RWPE2 (cell line): ENCODE results near the gene GPX1.
"Not testable (repeated sequence)": the region's sequence is repeated elsewhere in the genome, so short reads cannot be mapped to it uniquely, and the experiment has no call there.

Experiments used
- ATAC-seq: fragments of 200-7000 bp; cut with Tn5 transposase; 3 replicates; pipeline ENCODE4 v1.9.1; 2021; ENCODE audit warnings: low read depth
- DNase-seq: peaks from one replicate; pipeline ENCODE4 v3.0.0-alpha.2; 2020; ENCODE audit warnings: low spot score
- H3K27ac ChIP-seq: fragments of 450-650 bp; 2 replicates; pipeline ENCODE4 v1.5.1; 2017; ENCODE audit warnings: mild to moderate bottlenecking; ENCODE audit not compliant: poor library complexity, severe bottlenecking
- H3K27me3 ChIP-seq: fragments of 250-450 bp; sonication (Bioruptor Pico); 2 replicates; pipeline ENCODE4 v1.5.1; 2021; ENCODE audit warnings: mild to moderate bottlenecking, moderate library complexity; ENCODE audit not compliant: insufficient read depth, poor library complexity, severe bottlenecking
- H3K36me3 ChIP-seq: fragments of 250-450 bp; sonication (Bioruptor Pico); 2 replicates; pipeline ENCODE4 v1.5.1; 2020; ENCODE audit warnings: low read depth, mild to moderate bottlenecking, moderate library complexity
- H3K4me1 ChIP-seq: fragments of 250-450 bp; sonication (Bioruptor Pico); 2 replicates; pipeline ENCODE4 v1.5.1; 2021; ENCODE audit warnings: mild to moderate bottlenecking, moderate library complexity; ENCODE audit not compliant: insufficient read depth, poor library complexity, severe bottlenecking
- H3K4me3 ChIP-seq: fragments of 250-450 bp; sonication (Bioruptor Pico); 2 replicates; pipeline ENCODE4 v1.5.1; 2021; ENCODE audit warnings: mild to moderate bottlenecking, moderate library complexity; ENCODE audit not compliant: severe bottlenecking
- H3K9me3 ChIP-seq: fragments of 250-450 bp; sonication (Bioruptor Pico); 2 replicates; pipeline ENCODE4 v1.5.1; 2021; ENCODE audit warnings: mild to moderate bottlenecking, moderate library complexity; ENCODE audit not compliant: severe bottlenecking
- CTCF ChIP-seq: fragments of 450-650 bp; IDR thresholded peaks from one replicate; pipeline ENCODE4 v1.5.1; 2017; ENCODE audit warnings: mild to moderate bottlenecking, moderate library complexity; ENCODE audit not compliant: poor library complexity, severe bottlenecking

GPX1 gene

GRCh38 chr3:49358217-49358883, at the start of gene GPX1:
TSS of gene GPX1 (minus strand) at chr3:49358353. CDS start at chr3:49358278, 75 bp downstream.
- ATAC-seq, result peak; percentile 90
- no peaks in the 10 kb centered on the region for H3K27me3 ChIP-seq
- H3K4me1 ChIP-seq, result peaks cover 17% of the 10 kb centered on the region
- TF ChIP-seq CTCF, result no peak
- peak within 1 kb of the TSS; percentile 65 for H3K4me3 ChIP-seq
- H3K36me3 ChIP-seq, result peaks cover 74% of the 10 kb centered on the region
- H3K9me3 ChIP-seq, result no peaks in the 10 kb centered on the region
- DNase-seq, result peak; percentile 98
- peak within 1 kb of the TSS; percentile 96 for H3K27ac ChIP-seq

- no peaks in the 10 kb centered on the region for H3K27me3 ChIP-seq
- no peaks in the 10 kb centered on the region for H3K9me3 ChIP-seq
- H3K36me3 ChIP-seq, result peaks cover 42% of the 10 kb centered on the region
- no peak for TF ChIP-seq CTCF
- peak overlapping the region; percentile 7 for H3K27ac ChIP-seq
- peaks cover 24% of the 10 kb centered on the region for H3K4me1 ChIP-seq
- ATAC-seq (no peak), DNase-seq (no peak)
- H3K4me3 ChIP-seq, result no peak overlapping the region
Measured at GRCh38 chr3:49406571-49407565, 48.7 kb upstream of the GPX1 start.

- H3K27ac ChIP-seq, result peak overlapping the region; percentile 7
- not testable (repeated sequence) for H3K9me3 ChIP-seq, H3K27me3 ChIP-seq, DNase-seq, H3K4me3 ChIP-seq, ATAC-seq
- peaks cover 43% of the 10 kb centered on the region for H3K36me3 ChIP-seq
- peaks cover 24% of the 10 kb centered on the region for H3K4me1 ChIP-seq
Measured at GRCh38 chr3:49405570-49405969, 47.4 kb upstream of the GPX1 start.

GRCh38 chr3:49403891-49404290, 45.7 kb upstream of the GPX1 start:
- Histone ChIP-seq H3K9me3 (no peaks in the 10 kb centered on the region), H3K27ac (no peak overlapping the region), H3K27me3 (no peaks in the 10 kb centered on the region), H3K4me3 (no peak overlapping the region), H3K36me3 (peaks cover 34% of the 10 kb centered on the region), H3K4me1 (peaks cover 12% of the 10 kb centered on the region)
- ATAC-seq, result no peak
- no peak for DNase-seq
- TF ChIP-seq CTCF, result no peak

GRCh38 chr3:49401766-49402165, 43.6 kb upstream of the GPX1 start:
- no peaks in the 10 kb centered on the region for H3K9me3 ChIP-seq
- peaks cover 7% of the 10 kb centered on the region for H3K4me1 ChIP-seq
- no peaks in the 10 kb centered on the region for H3K27me3 ChIP-seq
- no peak overlapping the region for H3K4me3 ChIP-seq
- no peak for TF ChIP-seq CTCF
- H3K27ac ChIP-seq, result no peak overlapping the region
- peaks cover 45% of the 10 kb centered on the region for H3K36me3 ChIP-seq
- DNase-seq (no peak), ATAC-seq (no peak)
